ENCODE measurements around the gene AATK.

- no peak for TF ChIP-seq CTCF (IDR thresholded peaks at IDR 0.05)
- no peak for TF ChIP-seq POLR2A (IDR thresholded peaks at IDR 0.05)
Measured at GRCh38 chr17:81073967-81074839, 91.8 kb downstream of the AATK start.

All from thyroid gland (tissue), 4 donors.